IMR-90 (cell line): ENCODE data around the gene SPAAR. TPM values are rescaled to one million over a fixed set of nuclear protein-coding genes. Genes with fewer than 3 reads are reported as not detected.

Source experiments
- ATAC-seq: fragments of 200-7000 bp; cut with Tn5 transposase; 2 replicates; pipeline ENCODE4 v1.9.1; 2020; ENCODE audit warnings: low read depth, mild to moderate bottlenecking, moderate library complexity
- BruUV-seq: library from RNA; stranded (reverse); fragments of 400-500 nt; replicated peaks from 2 replicates; lab custom pipeline; 2021; lab: Mats Ljungman, UMichigan
- CTCF ChIA-PET: fragments of 300-600 bp; formaldehyde crosslinking; extraction: SDS; loops from one replicate; lab custom pipeline; 2021; ENCODE audit warnings: antibody characterized with exemption; lab: Yijun Ruan, JAX
- POLR2A ChIA-PET: fragments of 300-600 bp; sonication (Branson Sonifier 250); formaldehyde crosslinking; loops from one replicate; lab custom pipeline; 2022; ENCODE audit warnings: antibody characterized with exemption; ENCODE audit not compliant: unreplicated experiment; lab: Charles Lee
- DNase-seq: peaks from one replicate; pipeline ENCODE4 v3.0.0; 2013
- H2AFZ ChIP-seq: replicated peaks from 2 replicates; pipeline ENCODE3; 2013; ENCODE audit warnings: low read length, mild to moderate bottlenecking; ENCODE audit not compliant: poor library complexity
- H2AK5ac ChIP-seq: 2 replicates; pipeline ENCODE4 v1.6.1; 2013; ENCODE audit warnings: low read depth, low read length, inconsistent platforms
- H2AK9ac ChIP-seq: replicated peaks from 2 replicates; pipeline ENCODE3; 2013; ENCODE audit warnings: mild to moderate bottlenecking, low read depth, low read length, moderate library complexity; ENCODE audit not compliant: poor library complexity
- H2BK120ac ChIP-seq: 2 replicates; pipeline ENCODE4 v1.6.1; 2013; ENCODE audit warnings: low read depth, low read length, inconsistent platforms
- H2BK15ac ChIP-seq: 3 replicates; pipeline ENCODE4 v1.6.1; 2013; ENCODE audit warnings: low read depth, low read length, inconsistent platforms
- H2BK20ac ChIP-seq: 2 replicates; pipeline ENCODE4 v1.6.1; 2013; ENCODE audit warnings: low read depth, mild to moderate bottlenecking, inconsistent platforms, low read length, moderate library complexity
- H2BK5ac ChIP-seq: 2 replicates; pipeline ENCODE4 v1.6.1; 2013; ENCODE audit warnings: mild to moderate bottlenecking, low read depth, low read length, inconsistent platforms; ENCODE audit not compliant: poor library complexity, severe bottlenecking
- H3K14ac ChIP-seq: replicated peaks from 2 replicates; pipeline ENCODE4 v1.6.1; 2013; ENCODE audit warnings: low read depth, low read length, inconsistent platforms
- H3K18ac ChIP-seq: 2 replicates; pipeline ENCODE4 v1.6.1; 2013; ENCODE audit warnings: low read depth, low read length, control low read depth
- H3K23ac ChIP-seq: 2 replicates; pipeline ENCODE4 v1.6.1; 2013; ENCODE audit warnings: low read depth, low read length, inconsistent platforms
- H3K27ac ChIP-seq: 2 replicates; pipeline ENCODE4 v1.5.1; 2013; ENCODE audit warnings: mild to moderate bottlenecking, control low read depth, low read length; ENCODE audit not compliant: insufficient read depth
- H3K27me3 ChIP-seq: 2 replicates; pipeline ENCODE4 v1.6.1; 2013; ENCODE audit warnings: low read length; ENCODE audit not compliant: control insufficient read depth, insufficient read depth
- H3K36me3 ChIP-seq: 2 replicates; pipeline ENCODE4 v1.6.1; 2013; ENCODE audit warnings: low read length, mixed read lengths; ENCODE audit not compliant: control insufficient read depth, insufficient read depth
- H3K4ac ChIP-seq: 2 replicates; pipeline ENCODE4 v1.6.1; 2013; ENCODE audit warnings: low read depth, low read length, inconsistent platforms
- H3K4me1 ChIP-seq: 2 replicates; pipeline ENCODE4 v1.6.1; 2013; ENCODE audit warnings: low read length, mixed read lengths; ENCODE audit not compliant: control insufficient read depth, insufficient read depth
- H3K4me2 ChIP-seq: 2 replicates; pipeline ENCODE4 v1.6.1; 2013; ENCODE audit warnings: low read depth, mild to moderate bottlenecking, control low read depth, low read length, moderate library complexity
- H3K4me3 ChIP-seq: 2 replicates; pipeline ENCODE4 v1.5.1; 2013; ENCODE audit warnings: low read depth, mild to moderate bottlenecking, control low read depth, low read length, moderate library complexity; ENCODE audit not compliant: insufficient read depth
- H3K56ac ChIP-seq: 2 replicates; pipeline ENCODE4 v1.6.1; 2013; ENCODE audit warnings: low read length, inconsistent platforms; ENCODE audit not compliant: insufficient read depth; ENCODE audit errors: extremely low read depth
- H3K79me1 ChIP-seq, 2 experiments: 2 replicates each; pipeline ENCODE4 v1.6.1; 2013; ENCODE audit warnings: low read length in 2 of 2, inconsistent platforms in 1 of 2, low read depth in 1 of 2
- H3K9ac ChIP-seq: 2 replicates; pipeline ENCODE4 v1.6.1; 2013; ENCODE audit warnings: low read depth, low read length, control low read depth
- H3K9me1 ChIP-seq: 2 replicates; pipeline ENCODE4 v1.6.1; 2013; ENCODE audit warnings: low read length, inconsistent platforms; ENCODE audit not compliant: insufficient read depth
- H3K9me3 ChIP-seq: 2 replicates; pipeline ENCODE4 v1.6.1; 2013; ENCODE audit warnings: low read length; ENCODE audit not compliant: control insufficient read depth, insufficient read depth
- H4K20me1 ChIP-seq: 2 replicates; pipeline ENCODE4 v1.6.1; 2013; ENCODE audit warnings: low read length, inconsistent platforms; ENCODE audit not compliant: insufficient read depth
- H4K5ac ChIP-seq: 2 replicates; pipeline ENCODE4 v1.6.1; 2013; ENCODE audit warnings: mild to moderate bottlenecking, low read depth, low read length, control low read depth
- H4K8ac ChIP-seq, 2 experiments: 2 replicates each; pipeline ENCODE4 v1.6.1; 2013; ENCODE audit warnings: low read depth in 2 of 2, low read length in 2 of 2, control low read depth in 1 of 2, inconsistent platforms in 1 of 2
- H4K91ac ChIP-seq: 2 replicates; pipeline ENCODE4 v1.6.1; 2013; ENCODE audit warnings: low read depth, low read length, inconsistent platforms; ENCODE audit not compliant: insufficient read depth
- BHLHE40 ChIP-seq: fragments of 150-350 bp; IDR thresholded peaks from 2 replicates; pipeline ENCODE4 v1.6.1; 2016; ENCODE audit warnings: mild to moderate bottlenecking, low read depth, low read length
- FOS ChIP-seq: fragments of 150-350 bp; IDR thresholded peaks from 2 replicates; pipeline ENCODE4 v1.6.1; 2016; ENCODE audit warnings: low read depth, low read length
- NFE2L2 ChIP-seq: fragments of 150-350 bp; IDR thresholded peaks from 2 replicates; pipeline ENCODE4 v1.6.1; 2016; ENCODE audit warnings: low read depth, mild to moderate bottlenecking, low read length
- RAD21 ChIP-seq: IDR thresholded peaks from 2 replicates; pipeline ENCODE4 v1.6.1; 2012; ENCODE audit warnings: low read length, improper control_type of control experiment
- WGBS, 2 experiments: methylation state at CpG; one replicate each; pipeline versions ENCODE4 v1.1.5 to v1.1.7; 2013; ENCODE audit warnings: missing lambda C conversion rate in 2 of 2; ENCODE audit not compliant: insufficient read length in 1 of 2; ENCODE audit errors: extremely low coverage in 2 of 2; 5-methylcytosine and 5-hydroxymethylcytosine counted together
- dilution Hi-C: fragments of 300-500 bp; cut with HindIII; formaldehyde crosslinking; loops from one replicate; pipeline ENCODE4 v1.14.3; 2018; ENCODE audit warnings: low sequenced_read_pairs; ENCODE audit not compliant: unreplicated experiment
- in situ Hi-C: fragments of 300-500 bp; cut with MboI; formaldehyde crosslinking; loops from 3 replicates; pipeline ENCODE4 v1.14.3; 2019; ENCODE audit warnings: low sequenced_read_pairs, inconsistent platforms, mixed read lengths
- intact Hi-C: fragments of 100-400 bp; cut with micrococcal nuclease; formaldehyde crosslinking; loops from 2 replicates; pipeline ENCODE4 v1.10.0; 2022
- polyA plus RNA-seq, 3 experiments: library from polyadenylated mRNA; depleted of rRNA; stranded (reverse); fragments of >200 nt; gene quantifications; 2 replicates each; pipeline ENCODE4 v1.2.3, GENCODE V29; 2012; ENCODE audit warnings: low replicate concordance in 1 of 3
- total RNA-seq: library from RNA; depleted of rRNA; stranded (reverse); fragments of >200 nt; gene quantifications from 2 replicates; pipeline ENCODE4 v1.2.3, GENCODE V29; 2012
- TF ChIP-seq, protein P1 (sequence below): conservative IDR thresholded peaks from 2 replicates; pipeline ENCODE4 v1.5.1; 2012; ENCODE audit warnings: mild to moderate bottlenecking, low read depth, low read length, improper control_type of control experiment

The SPAAR gene
- total and polyA plus RNA-seq, 2 of the 4 experiments (the other 2 are of a cell fraction): 0.18 to 0.32 TPM

DNA sequence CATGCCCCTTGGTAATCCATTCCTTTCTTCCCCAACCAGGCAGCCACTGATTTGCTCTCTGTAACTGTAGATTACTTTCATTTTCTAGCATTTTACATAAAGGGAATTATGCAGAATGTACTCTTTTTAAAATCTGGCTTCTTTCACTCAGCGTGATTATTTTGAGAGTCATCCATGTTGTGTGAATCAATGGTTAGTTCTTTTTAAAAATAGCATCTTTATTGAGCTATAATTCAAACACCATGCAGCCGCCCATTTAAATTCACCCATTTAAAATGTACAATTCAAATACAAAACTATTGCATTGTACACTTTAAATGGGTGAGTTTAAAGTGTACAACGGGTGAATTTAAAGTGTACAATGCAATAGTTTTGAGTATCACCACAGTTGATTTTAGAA, 36.8 kb upstream of the SPAAR start:
- H3K23ac ChIP-seq: no peak overlapping the region
- H2BK120ac ChIP-seq: no peak overlapping the region
- H3K36me3 ChIP-seq: no peaks in the 10 kb centered on the region
- no peak overlapping the region for H3K14ac ChIP-seq
- no peak overlapping the region for H3K4me3 ChIP-seq
- no peak overlapping the region for H2BK5ac ChIP-seq
- H3K9ac ChIP-seq: no peak overlapping the region
- no TSS peak for BruUV-seq
- H2AK5ac ChIP-seq: no peak overlapping the region
- no peak overlapping the region for H3K4ac ChIP-seq
- no peak overlapping the region for H4K8ac ChIP-seq
- H2BK15ac ChIP-seq: no peak overlapping the region
- no peak overlapping the region for H2AK9ac ChIP-seq
- no peaks in the 10 kb centered on the region for H3K79me1 ChIP-seq
- in situ Hi-C loops: no loop called here
- no CpG with 5 or more reads among the region's 3 CpGs for WGBS, 2 experiments
- POLR2A ChIA-PET: no interaction called here
- no peak overlapping the region for H2AFZ ChIP-seq
- no peak overlapping the region for H3K56ac ChIP-seq
- H4K5ac ChIP-seq: no peak overlapping the region
- H3K9me1 ChIP-seq: 0 out of 2 replicates have a peak, but pooled peaks cover 3% of the 10 kb centered on the region
- no peaks in the 10 kb centered on the region for H3K4me1 ChIP-seq
- H3K9me3 ChIP-seq: peaks cover 4% of the 10 kb centered on the region; the same call in 1 of the 2 replicates
- ATAC-seq: no peak
- TF ChIP-seq RAD21: no peak
- TF ChIP-seq, protein P1, sequence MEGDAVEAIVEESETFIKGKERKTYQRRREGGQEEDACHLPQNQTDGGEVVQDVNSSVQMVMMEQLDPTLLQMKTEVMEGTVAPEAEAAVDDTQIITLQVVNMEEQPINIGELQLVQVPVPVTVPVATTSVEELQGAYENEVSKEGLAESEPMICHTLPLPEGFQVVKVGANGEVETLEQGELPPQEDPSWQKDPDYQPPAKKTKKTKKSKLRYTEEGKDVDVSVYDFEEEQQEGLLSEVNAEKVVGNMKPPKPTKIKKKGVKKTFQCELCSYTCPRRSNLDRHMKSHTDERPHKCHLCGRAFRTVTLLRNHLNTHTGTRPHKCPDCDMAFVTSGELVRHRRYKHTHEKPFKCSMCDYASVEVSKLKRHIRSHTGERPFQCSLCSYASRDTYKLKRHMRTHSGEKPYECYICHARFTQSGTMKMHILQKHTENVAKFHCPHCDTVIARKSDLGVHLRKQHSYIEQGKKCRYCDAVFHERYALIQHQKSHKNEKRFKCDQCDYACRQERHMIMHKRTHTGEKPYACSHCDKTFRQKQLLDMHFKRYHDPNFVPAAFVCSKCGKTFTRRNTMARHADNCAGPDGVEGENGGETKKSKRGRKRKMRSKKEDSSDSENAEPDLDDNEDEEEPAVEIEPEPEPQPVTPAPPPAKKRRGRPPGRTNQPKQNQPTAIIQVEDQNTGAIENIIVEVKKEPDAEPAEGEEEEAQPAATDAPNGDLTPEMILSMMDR: no peak
- no peak for TF ChIP-seq NFE2L2
- no peak for TF ChIP-seq BHLHE40
- TF ChIP-seq FOS: no peak
- CTCF ChIA-PET: no interaction called here
- no peak for DNase-seq
- no peaks in the 10 kb centered on the region for H4K20me1 ChIP-seq
- H3K4me2 ChIP-seq: no peak overlapping the region; the same call in 1 of the 2 replicates
- no peak overlapping the region for H4K91ac ChIP-seq
- no peak overlapping the region for H2BK20ac ChIP-seq
- H3K27me3 ChIP-seq: peaks cover 7% of the 10 kb centered on the region; the same call in 1 of the 2 replicates
- intact Hi-C loops: no loop called here
- no peak overlapping the region for H3K27ac ChIP-seq
- dilution Hi-C loops: no loop called here
- H3K18ac ChIP-seq: no peak overlapping the region
